ENCODE data around the gene PRKCQ.
"Not testable (repeated sequence)": the region's sequence is repeated elsewhere in the genome, so short reads cannot be mapped to it uniquely, and the experiment has no call there.

The PRKCQ gene

GRCh38 chr10:6593241-6593671 is 13.2 kb upstream of the PRKCQ start:
- no peak for DNase-seq

GRCh38 chr10:6592080-6592479 is 12.0 kb upstream of the PRKCQ start:
- no peak for DNase-seq

GRCh38 chr10:6591668-6592067 is 11.6 kb upstream of the PRKCQ start:
- no peak for DNase-seq

- DNase-seq: no peak
These were observed 10.0 kb upstream of the PRKCQ start for GRCh38 chr10:6590100-6590499.

GRCh38 chr10:6589287-6590094 is 9.4 kb upstream of the PRKCQ start:
- DNase-seq: no peak

- DNase-seq: no peak
These were observed 8.8 kb upstream of the PRKCQ start for GRCh38 chr10:6588845-6589244.

- DNase-seq: no peak
These were observed 8.0 kb upstream of the PRKCQ start for GRCh38 chr10:6588082-6588481.

GRCh38 chr10:6586501-6586900 is 6.4 kb upstream of the PRKCQ start:
- DNase-seq: no peak

- no peak for DNase-seq
These were observed 3.4 kb upstream of the PRKCQ start for GRCh38 chr10:6583447-6583846.

GRCh38 chr10:6582913-6583312 is 2.8 kb upstream of the PRKCQ start:
- not testable (repeated sequence) for DNase-seq

- no peak for DNase-seq
These were observed 2.2 kb upstream of the PRKCQ start for GRCh38 chr10:6582298-6582697.

- no peak for DNase-seq
These were observed 1.7 kb upstream of the PRKCQ start for GRCh38 chr10:6581778-6582228.

GRCh38 chr10:6581223-6581622 is 1.1 kb upstream of the PRKCQ start:
- not testable (repeated sequence) for DNase-seq

- peak; percentile 48 for DNase-seq
These were observed 378 bp upstream of the PRKCQ start for GRCh38 chr10:6580279-6581029.

- no peak for DNase-seq
These were observed 733 bp downstream of the PRKCQ start for GRCh38 chr10:6579183-6579903.

- no peak for DNase-seq
These were observed 1.3 kb downstream of the PRKCQ start for GRCh38 chr10:6578795-6579182.

- no peak for DNase-seq
These were observed 1.8 kb downstream of the PRKCQ start for GRCh38 chr10:6578251-6578771.

GRCh38 chr10:6576326-6576725 is 3.8 kb downstream of the PRKCQ start:
- DNase-seq: no peak

- no peak for DNase-seq
These were observed 5.4 kb downstream of the PRKCQ start for GRCh38 chr10:6574664-6575176.

GRCh38 chr10:6570893-6571292 is 9.2 kb downstream of the PRKCQ start:
- no peak for DNase-seq

- no peak for DNase-seq
These were observed 10.8 kb downstream of the PRKCQ start for GRCh38 chr10:6569259-6569658.

- no peak for DNase-seq
These were observed 12.2 kb downstream of the PRKCQ start for GRCh38 chr10:6567884-6568283.

- no peak for DNase-seq
These were observed 12.8 kb downstream of the PRKCQ start for GRCh38 chr10:6567203-6567703.

Measured in NCI-H146 (cell line).